Measurements from ENCODE around the gene TLR7. TPM values are rescaled to one million over a fixed set of nuclear protein-coding genes. Genes with fewer than 3 reads are reported as not detected.

TLR7 gene
- total RNA-seq, 6 experiments from 2014 or later, result 0.10 to 0.58 (median 0.15) TPM

GRCh38 chrX:12824944-12825343, 41.9 kb upstream of the TLR7 start:
- intact Hi-C loops (cut with DNase I), result no loop called here
- 74% methylated on average over 9 of the region's 9 CpGs for WGBS (ENCODE audit: insufficient coverage, low coverage, low lambda C conversion rate, missing lambda C conversion rate)
- H3K27ac ChIP-seq, result no peak overlapping the region
- DNase-seq, result no peak
- H3K4me3 ChIP-seq, result no peak overlapping the region
- no peaks in the 10 kb centered on the region for H3K9me3 ChIP-seq
- no peaks in the 10 kb centered on the region for H3K4me1 ChIP-seq
- H3K27me3 ChIP-seq, result no peaks in the 10 kb centered on the region
- TF ChIP-seq POLR2A (IDR thresholded peaks at IDR 0.05), result no peak
- TF ChIP-seq CTCF (IDR thresholded peaks at IDR 0.05), result no peak
- H3K36me3 ChIP-seq, result no peaks in the 10 kb centered on the region
- ATAC-seq, result peak in 1 of 4 donors; percentile 42

- no peaks in the 10 kb centered on the region for H3K27me3 ChIP-seq
- 67% methylated on average over 8 of the region's 8 CpGs for WGBS (ENCODE audit: insufficient coverage, low coverage, low lambda C conversion rate, missing lambda C conversion rate)
- intact Hi-C loops (cut with DNase I), result no loop called here
- H3K27ac ChIP-seq, result no peak overlapping the region
- H3K36me3 ChIP-seq, result no peaks in the 10 kb centered on the region
- H3K4me1 ChIP-seq, result no peaks in the 10 kb centered on the region
- H3K9me3 ChIP-seq, result no peaks in the 10 kb centered on the region
- DNase-seq, result no peak
- ATAC-seq, result no peak
- H3K4me3 ChIP-seq, result no peak overlapping the region
- TF ChIP-seq POLR2A (IDR thresholded peaks at IDR 0.05) (no peak), CTCF (IDR thresholded peaks at IDR 0.05) (no peak)
These were observed 41.1 kb upstream of the TLR7 start for GRCh38 chrX:12825801-12826200.

GRCh38 chrX:12843061-12843667, 23.7 kb upstream of the TLR7 start:
- DNase-seq (no peak), ATAC-seq (no peak)
- no peak overlapping the region for H3K4me3 ChIP-seq
- no peaks in the 10 kb centered on the region for H3K27me3 ChIP-seq
- TF ChIP-seq CTCF (IDR thresholded peaks at IDR 0.05), result no peak
- no peak for TF ChIP-seq POLR2A (IDR thresholded peaks at IDR 0.05)
- no peaks in the 10 kb centered on the region for H3K4me1 ChIP-seq
- no peaks in the 10 kb centered on the region for H3K36me3 ChIP-seq
- H3K27ac ChIP-seq, result no peak overlapping the region
- H3K9me3 ChIP-seq, result no peaks in the 10 kb centered on the region
- 26% methylated on average over 2 of the region's 2 CpGs for WGBS (ENCODE audit: insufficient coverage, low coverage, low lambda C conversion rate, missing lambda C conversion rate)
- intact Hi-C loops (cut with DNase I), result no loop called here

- Histone ChIP-seq H3K36me3 (no peaks in the 10 kb centered on the region), H3K9me3 (no peaks in the 10 kb centered on the region), H3K4me3 (no peak overlapping the region), H3K27ac (no peak overlapping the region), H3K27me3 (no peaks in the 10 kb centered on the region), H3K4me1 (no peaks in the 10 kb centered on the region)
- 22% methylated on average over 6 of the region's 6 CpGs for WGBS (ENCODE audit: insufficient coverage, low coverage, low lambda C conversion rate, missing lambda C conversion rate)
- intact Hi-C loops (cut with DNase I), result no loop called here
- ATAC-seq (peak in 3 of 4 donors; percentile 28 to 45 (median 33)), DNase-seq (no peak)
- TF ChIP-seq CTCF (IDR thresholded peaks at IDR 0.05), result no peak
- TF ChIP-seq POLR2A (IDR thresholded peaks at IDR 0.05), result no peak
These were observed 23.1 kb upstream of the TLR7 start for GRCh38 chrX:12843668-12844279.

Data from right lobe of liver (tissue), 6 donors.